Testis (tissue), 2 donors: ENCODE data around the gene TSNAX.

ENCODE experiments used
- CTCF ChIP-seq, 3 experiments: fragments of 450-650 bp in 2 of 3; fragments of 200-600 bp in 1 of 3; sonication (generic) in 1 of 3; IDR thresholded peaks; one replicate each; pipeline ENCODE4 v1.5.1; 2016 to 2019; ENCODE audit warnings: antibody characterized with exemption in 3 of 3, mild to moderate bottlenecking in 2 of 3, moderate library complexity in 1 of 3
- POLR2A ChIP-seq: fragments of 450-650 bp; IDR thresholded peaks from one replicate; pipeline ENCODE4 v1.6.1; 2017; ENCODE audit warnings: antibody characterized with exemption, mild to moderate bottlenecking, moderate library complexity

GRCh38 chr1:231583376-231583775 is 54.9 kb downstream of the TSNAX start:
- TF ChIP-seq CTCF (IDR thresholded peaks at IDR 0.05), result no peak
- no peak for TF ChIP-seq POLR2A
